Panc1 (cell line): ENCODE data around the gene TNFRSF25. TPM values are rescaled to one million over a fixed set of nuclear protein-coding genes. Genes with fewer than 3 reads are reported as not detected.
A peak's percentile ranks its signal among the peaks of the same experiment; 100 is the strongest.

ENCODE experiments used
- ATAC-seq: fragments of 200-7000 bp; cut with Tn5 transposase; 2 replicates; pipeline ENCODE4 v1.9.1; 2020; ENCODE audit warnings: mild to moderate bottlenecking, moderate library complexity
- BruUV-seq: library from RNA; stranded (reverse); fragments of 400-500 nt; replicated peaks from 2 replicates; lab custom pipeline; 2021; lab: Mats Ljungman, UMichigan
- CTCF ChIA-PET: fragments of 300-600 bp; sonication (Branson Sonifier 250); formaldehyde crosslinking; loops from one replicate; lab custom pipeline; 2022; ENCODE audit warnings: antibody characterized with exemption; lab: Charles Lee
- POLR2A ChIA-PET: fragments of 300-600 bp; sonication (Branson Sonifier 250); formaldehyde crosslinking; loops from one replicate; lab custom pipeline; 2022; ENCODE audit warnings: antibody characterized with exemption; lab: Charles Lee
- DNase-seq: peaks from one replicate; pipeline ENCODE4 v3.0.0-alpha.2; 2010; ENCODE audit warnings: low read depth, low spot score
- H3K27ac ChIP-seq: 2 replicates; pipeline ENCODE4 v1.5.1; 2011; ENCODE audit warnings: mild to moderate bottlenecking, low read length, inconsistent platforms
- H3K27me3 ChIP-seq: fragments of 200-500 bp; sonication (Bioruptor generic); 2 replicates; pipeline ENCODE4 v1.6.0; 2014; ENCODE audit warnings: low read length, inconsistent platforms; ENCODE audit not compliant: control insufficient read depth, insufficient read depth
- H3K36me3 ChIP-seq: fragments of 200-500 bp; sonication (Bioruptor generic); 2 replicates; pipeline ENCODE4 v1.5.1; 2014; ENCODE audit warnings: inconsistent platforms, mild to moderate bottlenecking, low read length, moderate library complexity; ENCODE audit not compliant: control insufficient read depth, insufficient read depth
- H3K4me1 ChIP-seq: 2 replicates; pipeline ENCODE4 v1.5.1; 2011; ENCODE audit warnings: inconsistent platforms, mild to moderate bottlenecking, low read length, moderate library complexity; ENCODE audit not compliant: control insufficient read depth, insufficient read depth
- H3K4me3 ChIP-seq, 2 experiments: 2 replicates each; pipeline ENCODE4 v1.5.1; 2011 to 2012; ENCODE audit warnings: low read depth in 2 of 2, low read length in 2 of 2, mild to moderate bottlenecking in 2 of 2, inconsistent platforms in 1 of 2, moderate library complexity in 1 of 2
- H3K9me3 ChIP-seq: fragments of 200-500 bp; sonication (Bioruptor generic); 2 replicates; pipeline ENCODE4 v1.5.1; 2014; ENCODE audit warnings: low read depth, mild to moderate bottlenecking, inconsistent platforms, low read length, moderate library complexity; ENCODE audit not compliant: control insufficient read depth, insufficient read depth
- CTCF ChIP-seq: fragments of 450-650 bp; IDR thresholded peaks from 2 replicates; pipeline ENCODE4 v1.5.1; 2017; ENCODE audit warnings: mild to moderate bottlenecking
- POLR2AphosphoS5 ChIP-seq: IDR thresholded peaks from 2 replicates; pipeline ENCODE4 v1.6.1; 2012; ENCODE audit warnings: mild to moderate bottlenecking, low read depth, low read length, moderate library complexity
- REST ChIP-seq, 2 experiments: IDR thresholded peaks; 2 replicates each; pipeline ENCODE4 v1.6.1; 2011 to 2012; ENCODE audit warnings: low read depth in 2 of 2, control low read depth in 1 of 2, low read length in 1 of 2, mild to moderate bottlenecking in 1 of 2, moderate library complexity in 1 of 2; ENCODE audit not compliant: insufficient read depth in 1 of 2
- SIN3A ChIP-seq: IDR thresholded peaks from 2 replicates; pipeline ENCODE4 v1.6.1; 2012; ENCODE audit warnings: low read depth, mild to moderate bottlenecking, low read length, moderate library complexity, borderline replicate concordance; ENCODE audit not compliant: insufficient read depth
- TCF7L2 ChIP-seq: IDR thresholded peaks from 2 replicates; pipeline ENCODE4 v1.6.1; 2011; ENCODE audit warnings: mild to moderate bottlenecking, low read depth, low read length, inconsistent platforms
- in situ Hi-C: cut with HindIII; loops from 2 replicates; pipeline ENCODE4 v1.10.0; 2016; ENCODE audit warnings: low sequenced_read_pairs, low pct_unique_long_range_greater_than_20kb
- intact Hi-C: fragments of 100-400 bp; cut with micrococcal nuclease; formaldehyde crosslinking; loops from one replicate; pipeline ENCODE4 v1.10.0; 2022; ENCODE audit not compliant: unreplicated experiment
- total RNA-seq: library from RNA; stranded (reverse); gene quantifications from one replicate; pipeline ENCODE4 v1.2.1, GENCODE V29; 2021; ENCODE audit not compliant: unreplicated experiment

TNFRSF25 gene
- total RNA-seq, 1 experiment from 2014 or later = 7.0 TPM

GRCh38 chr1:6424619-6425593, 41.1 kb downstream of the TNFRSF25 start, which contains the start of gene ESPN:
TSS of gene ESPN (plus strand) at chr1:6424776. CDS start at chr1:6424956, 180 bp downstream.
- ATAC-seq (peak; percentile 65), DNase-seq (no peak)
- peak within 1 kb of the TSS; percentile 45 to 68 for H3K4me3 ChIP-seq
- in situ Hi-C loops = no loop called here
- H3K36me3 ChIP-seq = no peaks in the 10 kb centered on the region; the same call in 1 of the 2 replicates
- no TSS peak for BruUV-seq
- POLR2A ChIA-PET = interaction anchor here (0.7 kb wide), 1 partner anchor 11 kb away, joined by 6 read pairs; no protein-coding TSS in a partner anchor
- CTCF ChIA-PET = interaction anchor here (1.0 kb wide), 1 partner anchor 16 kb away, joined by 3 read pairs; no protein-coding TSS in a partner anchor
- TF ChIP-seq CTCF (no peak), SIN3A (no peak), REST (IDR thresholded peaks at IDR 0.05; ENCODE audit: insufficient read depth in 1 of 2, low read depth in 2 of 2, low read length in 1 of 2) (no peak)
- no peaks in the 10 kb centered on the region for H3K9me3 ChIP-seq
- H3K4me1 ChIP-seq = peaks cover 24% of the 10 kb centered on the region
- no peak within 1 kb of the TSS for H3K27ac ChIP-seq
- no peaks in the 10 kb centered on the region for H3K27me3 ChIP-seq
- intact Hi-C loops = no loop called here

- POLR2A ChIA-PET = no interaction called here
- CTCF ChIA-PET = interaction anchor here (1.2 to 2.4 kb wide), 4 partner anchors 10 to 16 kb away, joined by 4 to 31 read pairs (median 6); no protein-coding TSS in a partner anchor
- Histone ChIP-seq H3K27me3 (no peaks in the 10 kb centered on the region), H3K36me3 (no peaks in the 10 kb centered on the region; the same call in 1 of the 2 replicates), H3K4me1 (peaks cover 22% of the 10 kb centered on the region), H3K4me3 (peak overlapping the region; percentile 45 to 68), H3K27ac (no peak overlapping the region), H3K9me3 (no peaks in the 10 kb centered on the region)
- in situ Hi-C loops = no loop called here
- no TSS peak for BruUV-seq
- DNase-seq (no peak), ATAC-seq (peak; percentile 39)
- intact Hi-C loops = no loop called here
- TF ChIP-seq TCF7L2 (no peak), REST (IDR thresholded peaks at IDR 0.05; ENCODE audit: insufficient read depth in 1 of 2, low read depth in 2 of 2, low read length in 1 of 2) (no peak), CTCF (no peak), POLR2AphosphoS5 (no peak), SIN3A (no peak)
Observed at GRCh38 chr1:6424000-6424565, 41.9 kb downstream of the TNFRSF25 start.
